Ovary (tissue), 3 donors: ENCODE data around the gene WNT7A.

ENCODE experiments used
- EP300 ChIP-seq: sonication (generic); formaldehyde crosslinking; IDR thresholded peaks from one replicate; pipeline ENCODE4 v1.6.1; 2017; ENCODE audit warnings: antibody characterized with exemption
- POLR2A ChIP-seq: fragments of 450-650 bp; IDR thresholded peaks from one replicate; pipeline ENCODE4 v1.6.1; 2017; ENCODE audit warnings: antibody characterized with exemption, mild to moderate bottlenecking, moderate library complexity
- TF ChIP-seq, protein P1 (sequence below), 3 donors: fragments of 450-650 bp in 2 of 3; fragments of 200-600 bp in 1 of 3; IDR thresholded peaks; one replicate each; pipeline versions ENCODE4 v1.5.1 to v1.8.0; 2016 to 2022; ENCODE audit warnings: antibody characterized with exemption in 3 of 3, mild to moderate bottlenecking in 1 of 3
- donor health status: DM: no; HTN: no; CAD: no.

DNA sequence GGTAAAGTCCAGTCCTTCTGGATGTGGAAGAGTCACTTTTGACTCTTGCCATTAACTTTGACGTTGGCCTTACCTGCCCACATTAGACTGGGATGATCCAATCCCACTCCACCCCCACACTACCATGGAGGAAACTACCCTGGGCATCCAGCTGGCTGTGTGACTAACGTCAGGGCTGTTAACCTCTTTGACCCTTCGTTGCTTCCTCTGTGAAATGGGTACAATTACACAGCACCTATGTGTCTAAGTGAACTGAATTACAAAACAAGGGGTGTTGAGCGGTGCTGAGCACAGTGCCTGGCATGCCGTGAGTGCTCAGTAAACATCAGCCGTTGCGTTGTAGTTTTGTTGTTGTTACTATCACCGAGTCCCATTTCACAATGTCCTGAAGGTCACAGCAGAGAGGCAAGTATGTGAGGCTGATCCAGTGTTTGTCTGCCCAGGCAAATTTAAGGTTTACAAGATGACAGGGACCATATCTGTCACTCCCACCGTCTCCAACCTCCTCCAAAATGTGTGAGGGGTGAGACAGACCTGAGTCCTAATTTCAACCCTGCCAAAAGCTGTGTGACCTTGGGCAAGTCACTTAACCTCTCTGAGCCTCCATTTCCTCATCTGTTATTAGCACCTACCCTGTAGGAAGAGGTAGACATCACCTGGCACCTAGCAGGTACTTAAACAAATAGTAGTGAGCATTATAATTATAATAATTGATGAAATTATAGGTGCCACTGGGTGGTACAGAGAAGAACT lies 20.9 kb downstream of the WNT7A start:
- TF ChIP-seq, protein P1, sequence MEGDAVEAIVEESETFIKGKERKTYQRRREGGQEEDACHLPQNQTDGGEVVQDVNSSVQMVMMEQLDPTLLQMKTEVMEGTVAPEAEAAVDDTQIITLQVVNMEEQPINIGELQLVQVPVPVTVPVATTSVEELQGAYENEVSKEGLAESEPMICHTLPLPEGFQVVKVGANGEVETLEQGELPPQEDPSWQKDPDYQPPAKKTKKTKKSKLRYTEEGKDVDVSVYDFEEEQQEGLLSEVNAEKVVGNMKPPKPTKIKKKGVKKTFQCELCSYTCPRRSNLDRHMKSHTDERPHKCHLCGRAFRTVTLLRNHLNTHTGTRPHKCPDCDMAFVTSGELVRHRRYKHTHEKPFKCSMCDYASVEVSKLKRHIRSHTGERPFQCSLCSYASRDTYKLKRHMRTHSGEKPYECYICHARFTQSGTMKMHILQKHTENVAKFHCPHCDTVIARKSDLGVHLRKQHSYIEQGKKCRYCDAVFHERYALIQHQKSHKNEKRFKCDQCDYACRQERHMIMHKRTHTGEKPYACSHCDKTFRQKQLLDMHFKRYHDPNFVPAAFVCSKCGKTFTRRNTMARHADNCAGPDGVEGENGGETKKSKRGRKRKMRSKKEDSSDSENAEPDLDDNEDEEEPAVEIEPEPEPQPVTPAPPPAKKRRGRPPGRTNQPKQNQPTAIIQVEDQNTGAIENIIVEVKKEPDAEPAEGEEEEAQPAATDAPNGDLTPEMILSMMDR (IDR thresholded peaks at IDR 0.05), result no peak
- no peak for TF ChIP-seq POLR2A
- TF ChIP-seq EP300, result no peak
